SK-N-SH (cell line): ENCODE results near the gene DEGS2. TPM values are rescaled to one million over a fixed set of nuclear protein-coding genes. Genes with fewer than 3 reads are reported as not detected.
A peak's percentile ranks its signal among the peaks of the same experiment; 100 is the strongest.

Experiments used
- CTCF ChIA-PET: fragments of 300-600, 350-600 bp; formaldehyde crosslinking; extraction: SDS; loops from one replicate; lab custom pipeline; 2021; lab: Yijun Ruan, JAX
- POLR2A ChIA-PET: fragments of 350-600 bp; sonication (Branson Sonifier 250); formaldehyde crosslinking; extraction: SDS; loops from one replicate; lab custom pipeline; 2020; ENCODE audit warnings: antibody characterized with exemption, inconsistent platforms; lab: Yijun Ruan, JAX
- DNase-seq: peaks from one replicate; pipeline ENCODE4 v3.0.0; 2012
- H2AFZ ChIP-seq: fragments of 200-600 bp; sonication (generic); 2 replicates; pipeline ENCODE4 v1.8.1; 2016; ENCODE audit warnings: antibody characterized with exemption, mild to moderate bottlenecking, low read depth
- H3F3A ChIP-seq: fragments of 200-600 bp; sonication (generic); replicated peaks from 2 replicates; pipeline ENCODE3; 2016; ENCODE audit warnings: antibody characterized with exemption, mild to moderate bottlenecking; ENCODE audit not compliant: insufficient read depth
- H3K27ac ChIP-seq, 2 experiments: fragments of 200-500 bp in 1 of 2; fragments of 200-600 bp in 1 of 2; sonication (Bioruptor generic) in 1 of 2; sonication (generic), shearing (Covaris generic) in 1 of 2; 2 replicates each; pipeline versions ENCODE4 v1.5.1 to v1.6.1; 2014 to 2016; ENCODE audit warnings: low read depth in 2 of 2, inconsistent platforms in 1 of 2, low read length in 1 of 2, mild to moderate bottlenecking in 1 of 2, mixed read lengths in 1 of 2
- H3K27me3 ChIP-seq: fragments of 200-600 bp; sonication (generic), shearing (Covaris generic); 2 replicates; pipeline ENCODE4 v1.6.1; 2016; ENCODE audit warnings: mixed run types; ENCODE audit not compliant: insufficient read depth
- H3K36me3 ChIP-seq, 2 experiments: fragments of 200-500 bp in 1 of 2; fragments of 200-600 bp in 1 of 2; sonication (Bioruptor generic) in 1 of 2; sonication (generic) in 1 of 2; replicated peaks in 1 of 2; 2 replicates each; pipeline versions ENCODE3 to v1.5.1; 2014 to 2016; ENCODE audit warnings: low read length in 1 of 2, mild to moderate bottlenecking in 1 of 2; ENCODE audit not compliant: insufficient read depth in 2 of 2, control insufficient read depth in 1 of 2
- H3K4me1 ChIP-seq, 2 experiments: fragments of 200-500 bp in 1 of 2; fragments of 200-600 bp in 1 of 2; sonication (Bioruptor generic) in 1 of 2; sonication (generic), shearing (Covaris generic) in 1 of 2; 2 replicates each; pipeline versions ENCODE4 v1.5.1 to v1.6.1; 2014 to 2016; ENCODE audit warnings: low read depth in 1 of 2, low read length in 1 of 2, mixed run types in 1 of 2; ENCODE audit not compliant: insufficient read depth in 2 of 2, control insufficient read depth in 1 of 2
- H3K4me2 ChIP-seq: fragments of 200-600 bp; sonication (generic), shearing (Covaris generic); 2 replicates; pipeline ENCODE4 v1.6.1; 2017; ENCODE audit warnings: mixed run types
- H3K4me3 ChIP-seq, 2 experiments: fragments of 200-500 bp in 1 of 2; fragments of 200-600 bp in 1 of 2; sonication (Bioruptor generic) in 1 of 2; sonication (generic), shearing (Covaris generic) in 1 of 2; 2 replicates each; pipeline versions ENCODE4 v1.5.1 to v1.8.1; 2014 to 2016; ENCODE audit warnings: low read depth in 2 of 2, inconsistent platforms in 1 of 2, low read length in 1 of 2, mild to moderate bottlenecking in 1 of 2, mixed read lengths in 1 of 2, moderate library complexity in 1 of 2
- H3K79me2 ChIP-seq: fragments of 200-600 bp; sonication (generic); 2 replicates; pipeline ENCODE4 v1.8.1; 2017; ENCODE audit warnings: mild to moderate bottlenecking; ENCODE audit not compliant: insufficient read depth
- H3K9ac ChIP-seq: fragments of 200-600 bp; sonication (generic); 2 replicates; pipeline ENCODE4 v1.6.1; 2017; ENCODE audit warnings: mixed run types
- H3K9me2 ChIP-seq: fragments of 200-600 bp; sonication (generic); 2 replicates; pipeline ENCODE4 v1.6.1; 2017; ENCODE audit warnings: mixed run types
- H3K9me3 ChIP-seq: fragments of 200-600 bp; sonication (generic); 2 replicates; pipeline ENCODE4 v1.6.1; 2017; ENCODE audit warnings: mixed run types, mild to moderate bottlenecking, moderate library complexity
- H4K20me1 ChIP-seq: fragments of 200-600 bp; sonication (generic); 2 replicates; pipeline ENCODE4 v1.6.1; 2017; ENCODE audit warnings: mild to moderate bottlenecking, mixed run types; ENCODE audit not compliant: insufficient read depth
- EP300 ChIP-seq, 2 experiments: IDR thresholded peaks; 2 replicates each; pipeline versions ENCODE4 v1.4.0 to v1.6.1; 2012; ENCODE audit warnings: borderline replicate concordance in 1 of 2, low read depth in 1 of 2, low read length in 1 of 2
- FOSL2 ChIP-seq: IDR thresholded peaks from 2 replicates; pipeline ENCODE4 v1.4.0; 2012; ENCODE audit warnings: low read depth, mild to moderate bottlenecking, moderate library complexity, borderline replicate concordance
- FOXJ3 ChIP-seq: sonication (generic); formaldehyde crosslinking; IDR thresholded peaks from 2 replicates; pipeline ENCODE4 v1.5.1; 2020; ENCODE audit warnings: mild to moderate bottlenecking, missing genetic modification reagents
- FOXM1 ChIP-seq: IDR thresholded peaks from 2 replicates; pipeline ENCODE4 v1.4.0; 2012; ENCODE audit warnings: low read depth, mild to moderate bottlenecking
- JUND ChIP-seq: IDR thresholded peaks from 2 replicates; pipeline ENCODE4 v1.4.0; 2012
- MAX ChIP-seq: IDR thresholded peaks from 2 replicates; pipeline ENCODE4 v1.4.0; 2012; ENCODE audit warnings: low read depth
- MXI1 ChIP-seq: IDR thresholded peaks from 2 replicates; pipeline ENCODE4 v1.6.1; 2012; ENCODE audit warnings: mild to moderate bottlenecking, low read depth, low read length, improper control_type of control experiment
- NFIC ChIP-seq: IDR thresholded peaks from 2 replicates; pipeline ENCODE4 v1.4.0; 2012; ENCODE audit warnings: borderline replicate concordance
- PBX3 ChIP-seq: IDR thresholded peaks from 2 replicates; pipeline ENCODE4; 2012
- RAD21 ChIP-seq: IDR thresholded peaks from 2 replicates; pipeline ENCODE4 v1.6.1; 2012; ENCODE audit warnings: mild to moderate bottlenecking, low read length
- REST ChIP-seq: IDR thresholded peaks from 2 replicates; pipeline ENCODE4 v1.6.1; 2012; ENCODE audit warnings: mild to moderate bottlenecking, low read depth, low read length, moderate library complexity
- RFX5 ChIP-seq: IDR thresholded peaks from 2 replicates; pipeline ENCODE4 v1.6.1; 2012; ENCODE audit warnings: mild to moderate bottlenecking, improper control_type of control experiment, low read length
- RXRA ChIP-seq: IDR thresholded peaks from 2 replicates; pipeline ENCODE4 v1.4.0; 2012; ENCODE audit warnings: low read depth, mild to moderate bottlenecking, borderline replicate concordance
- SIN3A ChIP-seq: IDR thresholded peaks from 2 replicates; pipeline ENCODE4 v1.6.1; 2012; ENCODE audit warnings: low read depth, mild to moderate bottlenecking, low read length, moderate library complexity, borderline replicate concordance
- SMC3 ChIP-seq: IDR thresholded peaks from 2 replicates; pipeline ENCODE4 v1.6.1; 2012; ENCODE audit warnings: low read depth, low read length, improper control_type of control experiment
- TAF1 ChIP-seq: IDR thresholded peaks from 2 replicates; pipeline ENCODE4 v1.6.1; 2012; ENCODE audit warnings: low read depth, mild to moderate bottlenecking, low read length, moderate library complexity, borderline replicate concordance
- TEAD4 ChIP-seq: IDR thresholded peaks from 2 replicates; pipeline ENCODE4 v1.4.0; 2012; ENCODE audit warnings: mild to moderate bottlenecking, borderline replicate concordance; ENCODE audit not compliant: insufficient read depth
- WGBS: methylation state at CpG from one replicate; pipeline ENCODE4 v1.1.6; 2017; ENCODE audit warnings: low lambda C conversion rate; 5-methylcytosine and 5-hydroxymethylcytosine counted together
- polyA plus RNA-seq, 3 experiments: library from polyadenylated mRNA; depleted of rRNA; stranded (reverse); fragments of >200 nt; gene quantifications; 2 replicates each; pipeline ENCODE4 v1.2.3, GENCODE V29; 2012
- TF ChIP-seq, protein P1 (sequence below): fragments of 200-600 bp; sonication (generic); IDR thresholded peaks from 2 replicates; pipeline ENCODE4 v1.6.1; 2017; ENCODE audit warnings: antibody characterized with exemption, mild to moderate bottlenecking, moderate library complexity

DEGS2 gene
- polyA plus RNA-seq, 1 of the 3 experiments (the other 2 are of a cell fraction), result 0.02 TPM

GRCh38 chr14:100147691-100148464 lies 11.6 kb downstream of the DEGS2 start:
- H3K4me1 ChIP-seq, result peaks cover 0 to 26% of the 10 kb centered on the region in 2 experiments; a peak in 1 of 4 replicates
- H2AFZ ChIP-seq, result no peak overlapping the region
- H3K9ac ChIP-seq, result no peak overlapping the region
- H4K20me1 ChIP-seq, result no peaks in the 10 kb centered on the region
- no peaks in the 10 kb centered on the region for H3K9me3 ChIP-seq
- ChIA-PET CTCF (interaction anchor here (0.8 to 1.4 kb wide), 2 partner anchors 16 to 40 kb away, joined by 3 to 4 read pairs; no protein-coding TSS in a partner anchor), POLR2A (interaction anchor here (0.7 kb wide), 1 partner anchor 83 kb away, joined by 3 read pairs; no protein-coding TSS in a partner anchor)
- peaks cover 0 to 2% of the 10 kb centered on the region in 2 experiments for H3K36me3 ChIP-seq
- H3K4me2 ChIP-seq, result no peak overlapping the region
- H3K27ac ChIP-seq, result no peak overlapping the region
- no peak for DNase-seq
- H3K79me2 ChIP-seq, result no peaks in the 10 kb centered on the region
- WGBS, result 84% methylated on average over 17 of the region's 28 CpGs
- no peaks in the 10 kb centered on the region for H3K9me2 ChIP-seq
- no peaks in the 10 kb centered on the region for H3K27me3 ChIP-seq
- no peak overlapping the region for H3K4me3 ChIP-seq
- H3F3A ChIP-seq, result no peaks in the 10 kb centered on the region
- TF ChIP-seq RAD21 (no peak), FOSL2 (no peak), MAX (no peak), FOXJ3 (CRISPR knock-in tag) (no peak)
- TF ChIP-seq, all 33 proteins: peak for 0

- H4K20me1 ChIP-seq, result no peaks in the 10 kb centered on the region
- H3K27ac ChIP-seq, result no peak overlapping the region
- H3K9ac ChIP-seq, result no peak overlapping the region
- no peak overlapping the region for H3K4me2 ChIP-seq
- no peak overlapping the region for H2AFZ ChIP-seq
- no peaks in the 10 kb centered on the region for H3K79me2 ChIP-seq
- H3K9me3 ChIP-seq, result no peaks in the 10 kb centered on the region
- H3K36me3 ChIP-seq, result peaks cover 0 to 2% of the 10 kb centered on the region in 2 experiments
- H3K9me2 ChIP-seq, result no peaks in the 10 kb centered on the region
- CTCF ChIA-PET, result interaction anchor here (0.8 to 2.1 kb wide), 2 partner anchors 16 to 39 kb away, joined by 3 to 8 read pairs; no protein-coding TSS in a partner anchor
- DNase-seq, result peak; percentile 26
- 94% methylated on average over 8 of the region's 20 CpGs for whole genome bisulfite sequencing
- peaks cover 0 to 33% of the 10 kb centered on the region in 2 experiments; a peak in 1 of 4 replicates for H3K4me1 ChIP-seq
- no peaks in the 10 kb centered on the region for H3F3A ChIP-seq
- no peak overlapping the region for H3K4me3 ChIP-seq
- no peaks in the 10 kb centered on the region for H3K27me3 ChIP-seq
- POLR2A ChIA-PET, result no interaction called here
- TF ChIP-seq, protein P1, sequence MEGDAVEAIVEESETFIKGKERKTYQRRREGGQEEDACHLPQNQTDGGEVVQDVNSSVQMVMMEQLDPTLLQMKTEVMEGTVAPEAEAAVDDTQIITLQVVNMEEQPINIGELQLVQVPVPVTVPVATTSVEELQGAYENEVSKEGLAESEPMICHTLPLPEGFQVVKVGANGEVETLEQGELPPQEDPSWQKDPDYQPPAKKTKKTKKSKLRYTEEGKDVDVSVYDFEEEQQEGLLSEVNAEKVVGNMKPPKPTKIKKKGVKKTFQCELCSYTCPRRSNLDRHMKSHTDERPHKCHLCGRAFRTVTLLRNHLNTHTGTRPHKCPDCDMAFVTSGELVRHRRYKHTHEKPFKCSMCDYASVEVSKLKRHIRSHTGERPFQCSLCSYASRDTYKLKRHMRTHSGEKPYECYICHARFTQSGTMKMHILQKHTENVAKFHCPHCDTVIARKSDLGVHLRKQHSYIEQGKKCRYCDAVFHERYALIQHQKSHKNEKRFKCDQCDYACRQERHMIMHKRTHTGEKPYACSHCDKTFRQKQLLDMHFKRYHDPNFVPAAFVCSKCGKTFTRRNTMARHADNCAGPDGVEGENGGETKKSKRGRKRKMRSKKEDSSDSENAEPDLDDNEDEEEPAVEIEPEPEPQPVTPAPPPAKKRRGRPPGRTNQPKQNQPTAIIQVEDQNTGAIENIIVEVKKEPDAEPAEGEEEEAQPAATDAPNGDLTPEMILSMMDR, result no peak
- TF ChIP-seq TAF1, result no peak
- no peak for TF ChIP-seq MXI1
- no peak for TF ChIP-seq JUND
- TF ChIP-seq FOXM1, result no peak
- no peak for TF ChIP-seq MAX
- TF ChIP-seq RFX5, result no peak
- TF ChIP-seq EP300 (IDR thresholded peaks at IDR 0.05; ENCODE audit: borderline replicate concordance in 1 of 2, low read depth in 1 of 2, low read length in 1 of 2), result no peak
- TF ChIP-seq SIN3A, result no peak
- no peak for TF ChIP-seq SMC3
- no peak for TF ChIP-seq NFIC
- no peak for TF ChIP-seq REST
- no peak for TF ChIP-seq RXRA
- no peak for TF ChIP-seq TEAD4
- no peak for TF ChIP-seq PBX3
These were observed 12.2 kb downstream of the DEGS2 start for GRCh38 chr14:100147181-100147631.
